GM18502 (cell line): ENCODE measurements around the gene IKBKG.
"Not testable (repeated sequence)": the region's sequence is repeated elsewhere in the genome, so short reads cannot be mapped to it uniquely, and the experiment has no call there.

Source experiments
- ATAC-seq: cut with Tn5 transposase; IDR thresholded peaks from one replicate; pipeline ENCODE4 v1.9.1; 2021; ENCODE audit warnings: mild to moderate bottlenecking; ENCODE audit not compliant: unreplicated experiment, poor library complexity

IKBKG gene

DNA sequence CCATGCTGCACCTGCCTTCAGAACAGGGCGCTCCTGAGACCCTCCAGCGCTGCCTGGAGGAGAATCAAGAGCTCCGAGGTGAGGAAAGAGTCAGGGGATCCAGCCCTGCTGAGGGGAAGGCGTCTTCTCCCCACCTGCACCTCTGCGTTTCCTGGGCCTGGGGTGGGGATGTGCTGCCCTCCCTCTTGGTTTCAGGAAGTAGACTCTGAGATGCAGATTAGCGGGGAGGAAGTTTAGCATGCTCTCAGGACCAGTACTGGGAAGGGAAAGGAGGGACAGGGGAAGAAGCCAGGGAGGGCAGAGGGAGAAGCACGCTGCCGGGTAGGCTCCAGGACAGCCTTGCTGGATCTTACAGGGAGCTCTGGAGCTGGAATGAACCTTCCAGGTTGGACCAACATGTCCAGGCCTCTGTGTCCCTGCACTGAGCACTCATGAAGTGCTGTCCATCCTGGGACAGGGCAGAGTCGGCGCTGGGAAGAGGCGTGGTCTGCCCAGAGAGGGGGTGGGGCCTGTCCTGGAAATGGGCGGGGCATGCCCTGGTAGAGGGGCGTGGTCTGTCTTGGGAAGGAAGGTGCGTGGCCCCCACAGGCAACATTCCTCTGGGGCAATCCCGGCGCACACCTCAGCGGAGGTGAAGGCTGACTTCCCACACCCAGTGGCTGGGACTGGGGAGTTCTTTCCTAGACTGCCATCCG, 4.8 kb downstream of the IKBKG start:
- ATAC-seq, result not testable (repeated sequence)

DNA sequence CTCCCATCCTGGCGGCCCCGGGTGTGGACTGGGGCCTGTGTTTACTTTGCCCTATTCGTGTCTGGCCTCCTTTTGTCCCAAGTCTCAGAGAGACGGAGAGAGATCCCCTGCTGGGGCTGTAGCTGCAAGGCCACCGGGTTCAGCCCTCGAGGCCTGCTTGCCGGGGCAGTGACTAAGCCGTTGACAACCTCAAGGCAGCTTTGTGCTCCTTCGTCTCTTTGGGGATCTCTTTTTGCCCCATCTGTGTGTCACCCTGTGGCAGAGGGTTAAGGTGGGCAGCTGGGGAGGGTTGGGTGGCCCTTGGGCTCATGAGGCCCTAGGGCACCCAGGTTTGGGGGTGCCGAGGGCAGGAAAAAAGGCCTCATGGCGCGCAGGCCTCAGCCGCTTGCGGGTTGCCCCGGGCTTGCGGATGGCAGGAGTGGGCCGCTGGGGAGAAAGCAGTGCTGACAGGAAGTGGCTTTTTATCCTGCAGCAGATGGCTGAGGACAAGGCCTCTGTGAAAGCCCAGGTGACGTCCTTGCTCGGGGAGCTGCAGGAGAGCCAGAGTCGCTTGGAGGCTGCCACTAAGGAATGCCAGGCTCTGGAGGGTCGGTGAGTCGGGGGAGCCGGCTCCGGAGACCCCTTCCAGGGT, 10.8 kb downstream of the IKBKG start:
- not testable (repeated sequence) for ATAC-seq

DNA sequence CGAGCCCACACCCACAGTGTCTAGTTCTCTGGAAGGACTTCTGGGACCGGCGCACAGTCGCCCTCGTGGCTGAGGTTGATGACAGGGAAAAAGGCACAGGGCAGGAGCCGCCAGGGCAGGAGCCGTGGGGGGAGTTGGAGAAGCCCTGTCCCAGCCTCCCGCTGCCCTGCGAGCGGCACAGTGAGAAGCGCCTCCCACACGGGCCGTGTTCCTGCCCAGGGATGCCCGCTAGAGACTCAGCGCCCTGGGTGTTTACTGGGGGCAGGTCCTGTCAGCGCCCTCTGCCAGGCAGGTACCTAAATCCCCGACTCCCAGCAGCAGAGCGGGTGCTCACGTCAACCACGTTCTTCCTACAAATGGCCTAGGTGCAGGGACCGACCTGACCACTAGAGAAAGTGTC, 11.5 kb downstream of the IKBKG start:
- not testable (repeated sequence) for ATAC-seq

DNA sequence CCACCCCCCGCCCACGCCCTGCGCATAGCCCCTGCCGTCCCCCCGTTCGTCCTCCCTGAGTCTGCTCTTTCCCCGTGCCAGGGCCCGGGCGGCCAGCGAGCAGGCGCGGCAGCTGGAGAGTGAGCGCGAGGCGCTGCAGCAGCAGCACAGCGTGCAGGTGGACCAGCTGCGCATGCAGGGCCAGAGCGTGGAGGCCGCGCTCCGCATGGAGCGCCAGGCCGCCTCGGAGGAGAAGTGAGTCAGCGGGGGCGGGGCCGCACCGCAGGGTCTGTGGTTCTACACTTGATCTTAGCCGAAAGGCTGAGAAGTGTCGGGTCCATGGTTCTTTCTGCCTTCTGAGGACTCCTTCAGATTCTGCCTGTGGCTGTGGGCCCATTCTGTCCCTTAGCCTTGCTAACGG, 12.9 kb downstream of the IKBKG start:
- not testable (repeated sequence) for ATAC-seq

DNA sequence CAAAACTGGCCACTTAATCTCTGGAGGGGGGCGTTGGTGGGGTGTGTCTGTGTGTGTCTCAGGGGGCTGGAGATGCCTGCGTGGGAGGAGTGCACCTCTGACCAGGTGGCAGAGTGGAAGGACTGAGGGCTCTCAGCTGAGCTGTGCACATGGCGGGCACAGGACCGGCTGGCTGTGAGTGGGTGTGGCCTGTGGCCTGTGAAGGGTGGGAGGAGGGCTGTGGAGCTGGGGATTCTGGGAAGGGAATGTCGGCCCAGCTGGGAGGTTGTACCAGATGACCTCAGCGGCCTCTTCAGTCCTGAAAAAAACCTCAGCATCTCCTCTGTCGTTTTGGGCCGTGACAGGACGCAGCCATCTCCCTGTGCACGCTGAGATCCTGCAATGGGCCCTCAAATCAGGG, 14.9 kb downstream of the IKBKG start:
- ATAC-seq, result not testable (repeated sequence)

DNA sequence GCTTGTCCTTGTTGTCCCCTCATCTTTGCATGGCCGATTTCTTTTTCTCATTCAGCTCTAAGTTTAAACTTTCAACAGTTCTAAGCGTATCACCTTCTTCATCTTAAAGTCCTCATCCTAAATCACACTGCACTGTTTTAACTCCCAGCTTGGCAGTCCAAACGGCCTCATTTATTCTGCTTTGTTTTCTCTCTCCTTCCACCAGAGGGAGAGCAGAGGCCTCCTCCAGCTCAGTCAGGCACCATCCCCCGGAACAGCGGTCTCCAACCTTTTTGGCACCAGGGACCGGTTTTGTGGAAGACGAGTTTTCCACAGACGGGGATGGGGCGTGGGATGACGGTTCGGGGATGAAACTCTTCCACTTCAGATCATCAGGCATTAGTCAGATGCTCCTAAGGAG, 22.9 kb downstream of the IKBKG start:
- ATAC-seq, result not testable (repeated sequence)

DNA sequence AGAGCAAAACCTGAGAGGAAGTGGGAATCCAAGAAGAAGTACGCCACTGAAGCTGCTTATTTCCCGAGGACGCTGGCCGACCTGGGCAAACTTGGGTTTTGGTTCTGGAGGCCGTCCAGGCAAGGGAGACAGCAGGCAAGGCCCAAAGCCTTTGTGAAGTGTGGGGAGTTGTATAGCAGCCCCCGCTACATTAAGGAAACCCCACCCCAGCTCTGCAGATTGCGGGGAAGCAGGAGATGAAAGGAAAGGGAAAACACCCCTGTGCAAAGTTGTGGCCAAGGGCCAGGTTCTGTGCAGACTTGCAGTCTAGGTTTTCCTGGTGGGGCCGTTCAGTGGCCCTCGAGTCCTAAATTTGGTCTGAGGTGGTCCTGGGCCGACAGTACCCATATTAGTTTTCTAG, 25.6 kb downstream of the IKBKG start:
- not testable (repeated sequence) for ATAC-seq

DNA sequence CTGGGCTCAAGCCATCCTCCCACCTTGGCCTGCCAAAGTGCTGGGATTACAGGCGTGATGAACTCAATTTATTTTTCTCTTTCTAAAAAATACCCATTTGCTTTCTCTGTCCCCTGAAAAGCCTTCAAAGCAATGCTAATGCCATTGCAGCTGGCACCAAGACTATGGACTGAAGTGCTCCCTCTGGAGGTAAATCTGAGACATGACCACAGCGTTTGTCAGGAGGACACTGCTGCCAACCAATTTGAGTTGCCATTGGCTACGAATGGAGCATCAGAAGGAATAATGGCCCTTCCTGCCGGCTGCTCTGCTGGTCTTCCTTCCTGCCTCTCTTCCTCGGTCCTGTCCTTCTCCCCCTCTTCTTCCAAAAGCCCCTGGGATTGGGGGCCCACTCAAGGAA, 27.7 kb downstream of the IKBKG start:
- not testable (repeated sequence) for ATAC-seq

DNA sequence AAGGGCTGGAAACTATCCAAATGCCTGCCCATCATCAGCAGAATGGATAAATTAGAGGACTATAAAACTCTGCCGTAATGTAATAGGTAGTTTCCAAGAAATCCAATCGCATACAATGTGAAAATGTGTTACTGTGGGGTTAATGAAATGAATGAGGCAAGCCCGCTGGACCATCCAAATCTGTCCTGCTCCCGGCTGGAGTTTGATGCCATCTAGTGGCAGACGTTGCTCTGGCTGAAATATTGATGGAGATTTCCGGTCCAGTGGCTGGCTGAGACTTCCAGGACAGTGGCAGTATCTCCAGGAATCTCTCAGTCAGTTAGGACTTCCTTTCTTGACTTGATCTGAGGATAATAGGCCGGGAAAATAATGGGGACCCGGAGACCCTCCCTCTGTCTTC, 35.6 kb downstream of the IKBKG start:
- ATAC-seq, result not testable (repeated sequence)

DNA sequence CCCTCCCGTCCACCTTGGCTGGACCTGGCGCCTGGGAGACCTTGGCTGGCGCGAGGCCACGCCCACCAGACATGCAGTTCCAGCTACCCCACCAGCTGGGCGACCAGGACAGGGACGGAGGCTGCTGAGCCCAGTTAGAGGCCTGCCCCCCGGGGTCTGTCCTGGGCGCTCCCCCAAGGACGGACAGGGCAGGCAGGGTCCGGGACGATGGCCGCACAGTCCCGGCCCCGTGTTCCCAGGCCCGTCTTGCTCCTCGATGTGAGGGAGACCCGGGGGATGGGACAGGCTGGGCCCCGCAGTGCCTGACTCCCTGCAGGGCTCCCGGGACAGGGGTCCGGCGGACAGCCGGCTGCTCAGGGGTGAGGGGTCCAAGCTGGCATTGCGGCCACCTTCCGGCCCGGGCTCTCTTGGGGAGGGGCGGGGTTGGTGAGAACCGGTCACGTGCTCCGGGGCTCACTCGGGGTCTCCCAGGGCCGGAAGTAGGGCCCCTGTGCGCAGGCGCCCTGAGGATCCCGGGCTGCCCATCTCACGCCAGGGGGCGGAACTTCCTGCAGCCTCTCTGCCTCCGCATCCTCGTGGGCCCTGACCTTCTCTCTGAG, 37.3 kb downstream of the IKBKG start, which contains the start of gene CTAG1A:
Gene CTAG1A, plus strand, starts transcription at position 549 of the 599 bp plus-strand sequence. CDS start 74 bp downstream, outside the sequence.
- ATAC-seq, result not testable (repeated sequence)

DNA sequence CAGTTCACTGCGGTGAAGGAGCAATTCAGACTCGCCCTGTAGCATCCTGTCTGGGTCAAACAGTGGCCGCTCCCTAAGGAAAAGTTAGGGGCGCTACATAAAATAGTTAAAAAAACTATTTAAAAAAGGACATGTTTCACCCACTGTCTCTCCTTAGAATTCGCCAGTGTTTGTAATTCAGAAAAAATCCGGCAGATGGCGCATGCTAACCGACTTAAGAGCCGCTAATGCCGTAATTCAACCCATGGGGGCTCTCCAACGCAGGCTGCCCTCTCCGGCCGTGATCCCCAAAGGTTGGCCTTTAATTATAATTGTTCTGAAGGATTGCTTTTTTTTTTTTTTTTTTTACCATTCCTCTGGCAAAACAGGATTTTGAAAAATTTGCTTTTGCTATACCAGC, 43.0 kb downstream of the IKBKG start:
- not testable (repeated sequence) for ATAC-seq

DNA sequence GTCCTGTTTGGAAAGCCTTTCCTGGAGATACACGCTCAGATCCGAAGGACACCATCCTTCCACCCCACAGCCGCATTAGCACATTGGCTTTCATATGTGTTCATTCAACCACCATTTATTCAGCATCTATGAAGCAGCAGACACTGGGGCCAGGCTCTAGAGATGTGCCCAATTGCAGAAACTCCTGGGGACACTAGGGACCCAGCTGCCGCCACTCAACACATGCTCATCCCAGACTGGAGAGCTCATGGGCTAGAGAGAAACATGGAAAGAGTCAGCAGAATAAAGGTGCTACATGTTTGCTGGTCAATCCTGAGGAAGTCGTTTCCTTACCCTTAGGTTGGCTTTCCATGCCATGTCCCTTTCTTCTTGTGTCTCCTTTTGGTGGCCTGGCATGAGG, 45.1 kb downstream of the IKBKG start:
- no peak for ATAC-seq

DNA sequence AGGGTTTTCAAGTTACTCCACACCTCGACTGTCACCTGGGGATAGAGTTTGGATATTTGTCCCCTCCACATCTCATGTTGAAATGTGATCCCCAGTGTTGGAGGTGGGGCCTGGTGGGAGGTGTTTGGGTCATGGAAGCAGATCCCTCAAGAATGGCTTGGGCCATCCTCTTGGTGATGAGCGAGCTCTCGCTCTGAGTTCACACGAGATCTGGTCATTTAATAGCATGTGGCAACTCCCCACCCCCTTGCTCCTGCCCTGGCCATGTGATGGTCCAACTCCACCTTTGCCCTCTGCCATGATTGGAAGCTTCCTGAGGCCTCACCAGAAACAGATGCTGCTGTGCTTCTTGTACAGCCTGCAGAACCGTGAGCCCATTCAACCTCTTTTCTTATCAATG, 45.8 kb downstream of the IKBKG start:
- no peak for ATAC-seq

DNA sequence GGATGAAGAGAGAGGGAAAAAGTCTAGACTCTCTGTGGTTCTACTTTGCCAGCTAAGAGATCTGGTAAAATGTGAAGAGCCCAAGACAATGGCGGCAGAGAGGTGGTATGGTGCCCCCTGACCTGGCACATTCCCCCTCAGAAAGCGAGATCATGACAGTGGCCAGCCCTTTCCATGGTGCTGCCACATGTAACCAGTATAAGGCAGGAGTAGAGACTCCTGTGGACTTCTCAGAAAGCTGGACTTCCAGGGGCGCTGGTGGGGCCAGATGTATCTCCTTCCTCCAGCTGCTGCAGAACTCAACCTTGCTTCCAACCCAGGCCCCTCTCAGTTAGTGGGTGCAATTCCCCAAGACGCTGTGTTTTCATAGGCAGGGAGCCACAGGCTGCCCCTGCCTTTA, 47.1 kb downstream of the IKBKG start:
- ATAC-seq, result no peak

DNA sequence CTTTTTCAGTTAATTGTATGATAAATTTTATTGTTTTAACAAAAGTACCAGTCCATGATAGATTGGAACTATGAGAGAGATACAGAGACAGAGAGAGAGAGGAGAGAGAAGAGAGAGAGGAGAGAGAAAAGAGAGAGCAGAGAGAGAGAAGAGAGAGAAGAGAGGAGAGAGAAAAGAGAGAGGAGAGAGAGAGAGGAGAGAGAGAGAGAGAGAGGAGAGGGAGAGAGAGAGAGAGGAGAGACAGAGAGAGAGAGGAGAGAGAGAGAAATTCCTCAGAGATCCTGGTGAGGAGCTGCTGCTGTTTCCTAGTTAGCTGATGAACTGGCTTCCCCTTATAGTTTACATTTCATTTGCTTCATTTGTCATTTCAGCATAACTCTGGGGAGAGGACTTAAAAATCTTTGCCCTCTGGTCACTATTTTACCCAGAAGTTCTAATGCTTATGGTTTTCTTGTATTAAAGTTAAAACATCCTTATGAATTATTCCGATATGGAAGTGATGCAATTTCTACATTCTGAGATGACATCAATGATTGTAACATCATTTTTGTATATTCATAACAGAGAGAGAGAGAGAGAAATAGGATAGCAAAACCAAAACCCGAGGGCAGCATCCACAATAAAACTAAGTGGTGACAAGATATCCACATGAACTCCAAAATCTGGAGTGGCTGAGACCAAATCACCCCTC, 48.3 kb downstream of the IKBKG start:
- no peak for ATAC-seq

DNA sequence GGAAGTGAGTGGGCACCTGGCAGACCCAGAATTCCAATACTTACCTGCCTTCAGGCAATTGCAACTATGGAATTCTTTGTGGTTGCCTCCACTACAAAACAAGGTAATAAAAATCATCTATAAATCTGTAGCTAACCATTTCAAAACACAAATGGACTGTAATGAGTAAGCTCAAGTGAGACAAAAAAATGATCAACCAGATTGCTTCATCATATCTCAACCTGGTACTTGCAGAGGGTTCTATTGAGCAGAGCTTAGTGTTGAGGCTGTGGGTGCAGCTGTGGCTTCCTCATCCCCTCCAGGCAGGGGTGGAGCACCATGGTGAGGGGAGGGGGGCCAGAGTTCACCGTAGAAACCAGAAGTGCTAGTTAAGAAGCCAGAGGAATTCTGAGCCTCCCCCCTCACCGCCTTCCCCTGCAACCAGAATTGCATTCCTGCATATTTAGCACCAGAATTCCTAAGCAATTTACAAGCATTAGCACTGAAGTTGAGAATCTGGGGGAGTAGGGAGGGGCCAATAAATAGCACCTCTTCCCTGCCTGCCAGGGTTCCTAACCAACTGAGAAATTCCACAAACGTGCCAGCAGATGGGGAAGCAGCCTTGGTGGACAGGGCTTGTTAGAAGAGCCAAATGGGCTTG, 49.0 kb downstream of the IKBKG start:
- ATAC-seq, result no peak

DNA sequence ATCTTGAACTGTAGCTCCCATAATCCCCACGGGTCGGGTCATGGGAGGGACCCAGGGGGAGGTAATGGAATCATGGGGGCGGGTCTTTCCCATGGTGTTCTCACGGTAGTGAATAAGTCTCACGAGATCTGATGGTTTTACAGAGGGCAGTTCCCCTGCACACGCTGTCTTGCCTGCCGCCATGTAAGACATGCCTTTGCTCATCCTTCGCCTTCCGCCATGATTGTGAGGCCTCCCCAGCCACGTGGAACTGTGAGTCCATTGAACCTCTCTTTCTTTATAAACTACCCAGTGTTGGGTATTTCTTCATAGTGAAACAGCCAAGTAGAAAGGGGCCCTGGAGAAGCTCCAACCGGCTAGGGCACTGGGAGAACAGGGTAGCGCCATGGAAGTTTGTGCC, 49.8 kb downstream of the IKBKG start:
- ATAC-seq, result no peak

DNA sequence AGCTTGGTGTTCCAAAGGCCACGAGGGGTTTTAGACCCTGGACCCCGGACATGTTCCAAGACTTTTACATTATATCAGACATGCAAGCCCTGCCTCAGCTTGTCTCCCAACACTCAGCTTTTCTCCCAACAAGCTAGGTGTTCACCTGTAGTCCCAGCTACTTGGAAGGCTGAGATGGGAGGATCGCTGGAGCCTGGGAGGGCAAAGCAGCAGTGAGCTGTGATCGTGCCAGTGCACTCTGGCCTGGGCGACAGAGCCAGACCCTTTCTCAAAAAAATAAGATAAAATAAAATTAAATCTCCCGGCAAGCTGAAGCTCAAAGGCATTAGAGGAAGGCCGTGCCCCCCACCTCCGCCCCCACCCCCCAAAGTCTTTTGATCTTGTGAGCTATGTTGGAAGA, 51.2 kb downstream of the IKBKG start:
- ATAC-seq, result no peak

DNA sequence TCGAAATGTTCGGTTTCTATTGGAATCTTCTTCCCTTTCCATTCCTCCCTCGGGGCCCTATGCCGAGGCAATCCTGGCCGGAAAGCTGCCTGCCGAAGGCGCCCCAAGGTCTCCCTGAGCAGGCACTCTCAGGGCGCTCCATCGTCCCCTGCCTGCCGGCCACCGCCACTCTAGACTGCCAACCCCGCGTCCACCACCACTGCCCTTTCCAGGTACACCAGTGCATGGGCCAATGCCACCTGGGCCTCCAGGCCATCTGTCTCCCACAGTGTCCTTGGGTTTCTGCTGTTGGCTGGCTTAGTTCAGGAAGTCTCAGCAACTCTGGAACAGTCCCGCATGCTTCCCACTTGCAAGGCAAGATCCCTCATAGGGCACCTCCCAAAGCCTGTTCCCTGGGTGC, 52.1 kb downstream of the IKBKG start:
- ATAC-seq, result no peak

DNA sequence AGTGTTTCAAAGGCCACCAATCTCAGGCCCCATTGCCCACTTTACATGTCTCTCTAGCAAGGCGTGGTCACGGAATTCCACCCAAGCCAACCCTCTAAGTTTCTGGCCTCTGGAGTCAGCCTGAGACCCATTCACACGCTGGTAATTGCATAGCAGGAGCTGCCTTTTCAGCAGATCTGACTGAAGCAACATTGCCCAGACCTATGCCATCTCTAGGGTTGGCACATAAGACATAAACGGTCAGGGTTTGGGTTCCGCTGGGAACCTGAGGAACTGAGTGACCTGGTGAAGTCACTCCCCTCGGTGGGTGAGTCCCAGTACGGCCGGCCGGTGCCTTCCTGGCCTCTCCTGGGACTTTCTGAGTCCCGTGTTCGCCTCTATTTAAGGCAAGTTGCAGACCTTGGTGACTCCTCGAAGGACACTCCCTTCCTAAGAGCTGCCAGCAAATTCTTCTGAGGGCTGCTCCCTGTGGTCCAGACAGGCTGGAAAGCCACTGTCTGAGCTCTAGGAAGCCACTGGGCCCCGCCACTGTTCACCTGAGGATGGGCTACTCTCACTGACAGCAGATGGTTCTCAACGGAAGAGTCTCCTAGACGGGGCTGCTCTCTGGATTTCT, 53.4 kb downstream of the IKBKG start:
- no peak for ATAC-seq
